ENCODE results near the gene USP28.
"Not testable (repeated sequence)": the region's sequence is repeated elsewhere in the genome, so short reads cannot be mapped to it uniquely, and the experiment has no call there.

Gene USP28

DNA sequence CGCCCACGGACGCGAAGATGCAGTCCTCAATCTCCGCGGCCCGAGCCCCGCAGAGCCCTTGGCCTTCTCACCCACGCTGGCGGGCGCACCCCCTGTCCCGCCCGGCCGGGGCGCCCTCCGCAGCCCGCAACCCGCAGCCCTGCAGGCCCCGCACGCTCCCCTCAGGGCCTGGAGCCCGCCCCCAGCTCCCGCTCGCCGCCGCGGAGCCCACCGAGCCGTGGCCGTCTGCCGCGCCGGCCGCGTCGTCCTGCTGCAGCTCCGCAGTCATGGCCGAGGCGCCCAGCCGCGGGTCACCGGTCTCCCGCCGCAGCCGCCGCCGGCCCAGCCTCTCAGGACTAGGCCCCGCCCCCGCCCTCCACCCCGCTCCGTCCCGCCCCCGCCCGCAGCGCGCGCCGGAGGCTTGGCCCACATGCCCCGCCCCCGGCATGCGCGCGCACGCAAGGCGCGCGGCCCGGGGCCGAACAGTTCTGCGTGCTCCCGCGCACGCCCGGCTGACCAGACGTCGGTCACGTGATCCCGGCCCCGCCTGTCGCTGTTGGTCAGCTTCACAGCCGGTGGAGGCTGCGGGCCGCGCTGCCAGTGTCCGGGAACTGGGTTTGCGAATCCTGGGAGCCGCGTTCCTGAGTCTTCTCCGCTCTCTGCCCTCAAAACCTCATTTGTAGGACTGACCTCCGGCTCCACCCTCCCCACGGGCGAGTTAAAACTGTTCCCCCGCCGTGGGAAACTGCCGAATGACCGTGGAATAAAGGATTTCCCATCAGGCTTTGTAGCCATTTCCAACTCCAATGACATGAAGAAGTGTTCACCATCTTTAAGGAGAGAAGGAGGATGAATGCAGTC, at the start of gene USP28:
Gene USP28 (minus strand): TSS at position 339 of the 840 bp plus-strand sequence. CDS start 71 bp downstream, at position 268.
- DNase-seq, result peak; percentile 75

DNA sequence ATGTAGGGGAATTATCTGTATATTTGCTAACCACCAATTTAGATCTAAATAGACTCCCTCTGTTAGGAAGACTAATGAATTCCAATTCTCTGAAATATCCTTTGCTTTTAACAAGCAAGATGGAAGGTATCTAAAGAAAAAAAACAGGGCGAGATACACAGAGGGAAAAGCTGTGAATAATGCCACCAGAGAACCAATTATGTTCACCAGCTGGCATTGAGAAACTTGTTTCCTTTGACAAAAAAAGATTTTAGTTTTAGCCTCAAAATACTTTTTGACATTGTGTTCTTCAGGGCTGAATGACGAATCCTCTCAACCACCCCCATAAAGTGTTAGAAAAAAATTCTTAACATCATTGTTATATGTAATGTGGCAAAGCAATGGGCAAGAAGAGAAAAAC, 48.2 kb upstream of the USP28 start:
- DNase-seq, result no peak

GRCh38 chr11:113911491-113911890, 36.1 kb upstream of the USP28 start:
- DNase-seq, result not testable (repeated sequence)

DNA sequence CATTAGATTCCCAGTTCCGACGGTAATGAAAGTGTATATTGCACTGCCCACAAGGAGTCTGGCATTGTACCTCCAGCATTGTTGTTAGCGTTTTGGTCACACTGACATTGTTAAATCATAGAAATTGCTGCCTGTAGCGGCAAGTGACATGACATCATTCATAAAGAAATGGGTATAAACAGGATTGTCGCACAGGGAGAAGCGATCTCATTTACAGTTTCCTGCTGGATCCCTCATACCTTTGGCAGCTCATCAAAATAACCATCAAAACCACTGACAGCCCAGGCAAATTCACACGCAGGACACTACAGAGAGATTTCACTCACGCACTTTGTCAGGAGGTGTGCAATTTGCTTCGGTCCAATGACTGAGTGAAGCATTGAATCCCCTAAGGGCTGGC, 32.7 kb upstream of the USP28 start:
- DNase-seq, result no peak

DNA sequence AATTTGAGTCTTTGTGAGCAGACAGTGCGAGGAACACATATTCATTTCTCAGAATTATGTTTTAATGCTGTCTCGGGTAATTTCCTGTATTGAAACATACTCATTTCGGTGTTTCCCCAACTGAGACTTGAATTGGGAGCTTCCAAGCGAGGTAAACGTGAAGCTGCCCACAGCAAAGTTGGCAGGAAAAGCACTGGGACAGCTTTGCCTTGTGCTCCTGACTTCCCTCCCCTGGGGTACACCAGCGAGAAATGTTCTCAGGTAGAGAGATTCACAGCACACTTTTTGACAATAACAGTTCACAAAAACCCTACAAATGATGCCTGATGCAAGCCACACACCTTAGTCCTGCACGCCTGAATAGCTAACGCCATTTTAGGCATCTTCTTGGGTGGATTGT, 32.3 kb upstream of the USP28 start:
- no peak for DNase-seq

- DNase-seq, result no peak
Measured at GRCh38 chr11:113907152-113907551, 31.8 kb upstream of the USP28 start.

GRCh38 chr11:113906516-113906915, 31.1 kb upstream of the USP28 start:
- no peak for DNase-seq

DNA sequence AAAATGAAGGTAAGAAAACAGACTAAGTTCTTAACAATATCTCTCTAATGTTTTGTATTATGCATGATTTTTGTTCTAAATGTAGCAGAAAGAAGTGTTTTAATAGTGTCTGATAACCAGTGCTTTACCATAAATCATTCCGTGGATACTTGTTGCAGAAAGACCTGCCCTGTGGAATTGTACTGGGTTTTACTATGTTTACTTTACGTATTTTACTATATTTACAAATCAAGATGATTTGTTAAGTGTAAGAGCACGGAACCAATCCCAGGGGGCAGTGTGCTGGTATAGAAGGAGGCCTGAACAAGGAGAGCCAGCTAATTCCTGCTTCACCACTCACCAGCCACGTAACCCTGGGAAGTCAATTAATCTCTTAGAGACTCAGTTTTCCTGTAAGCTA, 30.7 kb upstream of the USP28 start:
- DNase-seq, result no peak

DNA sequence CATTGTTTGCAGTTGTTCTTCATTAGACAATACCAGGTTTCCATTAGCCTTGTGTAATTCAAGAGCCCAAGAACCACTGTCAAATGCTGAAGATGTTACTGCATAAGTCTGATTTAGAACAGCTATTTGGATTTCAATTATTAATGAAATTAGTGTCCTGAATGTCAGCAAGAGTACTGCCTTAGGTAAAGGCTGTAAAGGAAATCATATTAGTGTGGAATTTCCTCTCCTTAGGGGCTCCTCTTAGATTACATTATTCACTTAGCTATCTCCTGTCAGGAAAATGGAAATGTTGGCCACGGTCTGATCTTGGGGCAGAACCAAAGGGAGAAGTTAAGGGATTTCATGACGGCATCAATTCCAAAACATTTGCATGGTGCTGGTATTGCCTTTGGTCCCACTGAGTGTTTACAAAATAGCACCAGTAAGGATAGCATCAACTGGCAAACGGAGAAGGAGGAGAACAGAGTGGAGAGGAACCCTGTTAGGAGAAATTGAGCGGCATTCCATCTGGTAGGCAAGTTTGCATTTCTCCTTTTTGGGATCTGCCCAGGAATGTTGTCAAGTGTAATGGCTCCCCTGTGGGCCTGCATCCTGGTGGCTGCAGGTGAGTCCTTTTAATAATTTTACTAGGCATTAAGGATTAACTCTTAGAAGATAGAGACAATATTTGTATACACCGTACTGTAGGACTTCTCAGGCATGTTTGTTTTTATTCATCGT, 29.2 kb upstream of the USP28 start, which contains the start of gene HTR3B:
Gene HTR3B (plus strand): TSS at position 418 of the 723 bp plus-strand sequence. CDS start 138 bp downstream, at position 556.
- no peak for DNase-seq

DNA sequence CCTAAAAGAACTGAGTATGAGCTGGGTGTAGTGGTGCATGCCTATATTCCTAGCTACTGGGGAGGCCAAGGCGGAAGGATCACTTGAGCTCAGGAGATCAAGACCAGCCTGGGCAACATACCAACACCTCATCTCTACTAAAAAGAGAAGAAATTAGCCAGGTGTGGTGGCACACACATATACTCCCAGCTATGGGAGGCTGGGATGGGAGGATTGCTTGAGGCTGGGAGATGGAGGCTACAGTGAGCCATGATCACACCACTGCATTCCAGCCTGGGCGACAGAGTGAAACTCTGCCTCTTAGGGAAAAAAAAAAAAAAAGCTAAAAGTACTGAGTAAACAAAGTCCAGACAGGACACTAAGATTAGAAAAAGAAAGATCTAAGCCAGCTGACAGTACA, 25.8 kb upstream of the USP28 start:
- no peak for DNase-seq

- peak; percentile 21 for DNase-seq
Measured at GRCh38 chr11:113896156-113896879, 20.9 kb upstream of the USP28 start.

DNA sequence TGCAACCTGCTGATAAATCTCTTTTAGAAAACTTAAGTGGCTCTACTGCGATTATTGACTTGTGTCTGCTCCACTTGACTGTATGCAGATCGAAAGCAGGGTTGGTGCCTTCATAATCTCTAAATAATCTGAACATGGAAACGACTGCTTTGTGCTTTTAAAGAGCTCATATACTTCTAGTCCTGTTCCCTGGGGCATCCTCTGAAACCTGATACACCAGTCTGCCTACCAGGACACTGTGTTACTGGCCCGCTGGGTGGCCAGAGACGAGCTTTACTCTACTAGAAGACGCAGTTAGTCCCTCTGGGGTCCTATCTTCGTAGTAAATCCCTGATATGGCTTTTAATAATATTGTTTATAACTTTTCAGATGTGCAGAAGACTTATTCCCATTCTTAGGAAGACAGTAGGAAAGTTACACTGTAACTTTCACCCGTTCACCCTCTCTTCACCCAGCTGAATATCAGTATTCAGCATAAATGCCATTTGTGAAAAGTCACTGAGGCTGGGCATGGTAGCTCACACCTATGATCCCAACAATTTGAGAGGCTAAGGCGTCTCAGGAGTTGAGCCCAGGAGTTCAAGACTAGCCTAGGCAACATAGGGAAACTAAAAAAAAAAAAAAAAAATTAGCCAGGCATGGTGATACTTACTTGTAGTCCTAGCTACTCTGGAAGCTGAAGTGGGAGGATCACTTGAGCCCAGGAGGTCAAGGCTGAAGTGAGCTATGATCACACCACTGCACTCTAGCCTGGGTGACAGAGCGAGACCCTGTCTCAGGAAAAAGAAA, 20.2 kb upstream of the USP28 start:
- no peak for DNase-seq

- no peak for DNase-seq
Measured at GRCh38 chr11:113894421-113894996, 19.1 kb upstream of the USP28 start.

DNA sequence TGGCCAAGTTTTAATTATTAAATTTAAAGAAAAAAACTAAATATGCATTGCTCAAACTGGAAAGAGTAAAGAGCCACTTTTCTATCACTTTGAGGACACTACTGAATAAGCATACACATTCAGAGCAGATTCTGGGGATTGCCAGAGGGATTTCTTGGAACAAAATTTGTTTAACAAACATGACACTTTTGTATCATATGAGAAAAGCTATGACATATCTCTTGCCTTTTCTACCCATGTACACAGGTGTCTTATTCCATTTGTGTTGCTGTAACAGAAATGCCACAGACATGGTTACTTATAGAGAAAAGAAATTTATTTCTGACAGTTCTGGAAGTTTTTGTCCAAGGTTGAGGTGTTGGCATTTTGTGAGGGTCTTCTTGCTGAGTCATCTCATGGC, 13.5 kb upstream of the USP28 start:
- DNase-seq, result no peak

- DNase-seq, result no peak
Measured at GRCh38 chr11:113885897-113886296, 10.5 kb upstream of the USP28 start.

DNA sequence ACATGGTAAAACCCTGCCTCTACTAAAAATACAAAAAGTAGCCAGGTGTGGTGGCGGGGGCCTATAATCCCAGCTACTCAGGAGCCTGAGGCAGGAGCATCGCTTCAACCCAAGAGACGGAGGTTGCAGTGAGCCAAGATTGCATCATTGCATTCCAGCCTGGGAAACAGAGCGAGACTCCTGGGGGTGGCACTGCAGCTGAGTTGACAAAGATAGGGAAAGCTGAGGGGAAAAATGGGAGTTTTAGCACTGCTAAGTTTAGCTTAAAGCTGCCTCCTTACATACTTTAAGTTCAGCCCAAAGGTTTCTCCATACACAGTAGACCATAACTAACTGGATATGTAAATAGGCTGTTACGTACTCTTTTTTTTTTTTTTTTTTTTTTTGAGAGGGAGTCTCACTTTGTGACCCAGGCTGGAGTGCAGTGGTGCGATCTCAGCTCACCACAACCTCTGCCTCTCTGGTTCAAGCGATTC, 9.0 kb upstream of the USP28 start:
- DNase-seq, result no peak

DNA sequence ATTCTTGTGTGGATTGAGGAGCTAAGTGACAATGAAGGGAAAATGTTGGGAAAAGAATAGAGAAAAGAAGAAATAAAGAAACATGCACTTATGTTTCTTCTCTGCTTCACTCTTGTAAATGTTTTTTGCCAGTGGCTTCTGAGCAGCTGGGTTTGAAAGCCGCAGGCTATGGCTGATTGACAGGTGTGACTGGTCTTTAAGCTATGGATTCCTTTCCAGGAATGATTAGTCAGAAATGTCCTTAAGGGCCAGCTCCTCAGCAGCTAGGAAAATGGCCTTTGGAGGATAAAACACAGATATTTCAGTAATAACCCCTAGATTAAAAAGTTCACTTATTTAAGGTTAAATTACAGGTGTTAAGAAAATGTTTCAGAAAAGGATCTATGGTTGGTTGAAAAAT, 6.5 kb upstream of the USP28 start:
- DNase-seq, result no peak

GRCh38 chr11:113880971-113881370, 5.6 kb upstream of the USP28 start:
- no peak for DNase-seq

DNA sequence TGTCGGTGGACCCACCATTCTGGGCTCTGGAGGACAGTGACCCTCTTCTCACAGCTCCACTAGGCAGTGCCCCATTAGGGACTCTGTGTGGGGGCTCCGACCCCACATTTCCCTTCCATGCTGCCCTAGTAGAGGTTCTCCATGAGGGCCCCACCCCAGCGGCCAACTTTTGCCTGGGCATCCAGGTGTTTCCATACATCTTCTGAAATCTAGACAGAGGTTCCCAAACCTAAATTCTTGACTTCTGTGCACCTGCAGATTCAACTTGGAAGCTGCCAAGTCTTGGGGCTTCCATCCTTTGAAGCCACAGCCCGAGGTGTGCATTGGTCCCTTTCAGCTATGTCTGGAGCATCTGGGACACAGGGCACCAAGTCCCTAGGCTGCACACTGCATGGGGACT, 4.1 kb upstream of the USP28 start:
- DNase-seq, result not testable (repeated sequence)

GRCh38 chr11:113877670-113878055, 2.3 kb upstream of the USP28 start:
- DNase-seq, result no peak

- no peak for DNase-seq
Measured at GRCh38 chr11:113876798-113877669, 1.7 kb upstream of the USP28 start.
